ENCODE measurements around the gene ZNF831.

Gene ZNF831

GRCh38 chr20:59247731-59248684, 84.4 kb downstream of the ZNF831 start:
- TF ChIP-seq CTCF (IDR thresholded peaks at IDR 0.05; ENCODE audit: low read length) (no peak), EZH2 (optimal IDR thresholded peaks at IDR 0.05; ENCODE audit: low read depth, low read length) (no peak), EZH2phosphoT487 (IDR thresholded peaks at IDR 0.05; ENCODE audit: low read length) (no peak)
- H4K20me1 ChIP-seq (ENCODE audit: insufficient read depth, low read length): no peaks in the 10 kb centered on the region
- no peak for DNase-seq

GRCh38 chr20:59250293-59250692, 86.7 kb downstream of the ZNF831 start:
- H2AFZ ChIP-seq (ENCODE audit: low read length): no peak overlapping the region
- H3K9me3 ChIP-seq (replicated peaks; ENCODE audit: insufficient read depth, low read length): no peaks in the 10 kb centered on the region
- no peak overlapping the region for H3K9ac ChIP-seq (ENCODE audit: low read length)
- no peaks in the 10 kb centered on the region for H3K9me2 ChIP-seq (replicated peaks; ENCODE audit: insufficient read depth, low read length)
- no peaks in the 10 kb centered on the region for H3K36me3 ChIP-seq (replicated peaks; ENCODE audit: insufficient read depth, low read length)
- H4K20me1 ChIP-seq (ENCODE audit: insufficient read depth, low read length): no peaks in the 10 kb centered on the region
- no peak overlapping the region for H3K4me3 ChIP-seq (ENCODE audit: low read length)
- no peak overlapping the region for H3K4me2 ChIP-seq (ENCODE audit: low read depth, low read length)
- H3K79me2 ChIP-seq (ENCODE audit: low read length): no peaks in the 10 kb centered on the region
- DNase-seq: no peak
- no peaks in the 10 kb centered on the region for H3K4me1 ChIP-seq (ENCODE audit: low read length)
- no peaks in the 10 kb centered on the region for H3F3A ChIP-seq (ENCODE audit: insufficient read depth, low read length)
- no peak overlapping the region for H3K27ac ChIP-seq (ENCODE audit: low read length)
- TF ChIP-seq EZH2phosphoT487 (IDR thresholded peaks at IDR 0.05; ENCODE audit: low read length) (no peak), EZH2 (optimal IDR thresholded peaks at IDR 0.05; ENCODE audit: low read depth, low read length) (no peak), CTCF (IDR thresholded peaks at IDR 0.05; ENCODE audit: low read length) (no peak)
- H3K27me3 ChIP-seq (replicated peaks; ENCODE audit: insufficient read depth, low read length): peaks cover 98% of the 10 kb centered on the region

More at GRCh38 chr20:59247731-59248684, 84.4 kb downstream of the ZNF831 start:
- Histone ChIP-seq H3K27ac (ENCODE audit: low read length) (no peak overlapping the region), H3F3A (ENCODE audit: insufficient read depth, low read length) (no peaks in the 10 kb centered on the region), H3K4me1 (ENCODE audit: low read length) (no peaks in the 10 kb centered on the region), H3K79me2 (ENCODE audit: low read length) (no peaks in the 10 kb centered on the region), H3K36me3 (replicated peaks; ENCODE audit: insufficient read depth, low read length) (no peaks in the 10 kb centered on the region), H3K4me3 (ENCODE audit: low read length) (no peak overlapping the region), H3K4me2 (ENCODE audit: low read depth, low read length) (no peak overlapping the region), H3K9me2 (replicated peaks; ENCODE audit: insufficient read depth, low read length) (no peaks in the 10 kb centered on the region), H2AFZ (ENCODE audit: low read length) (no peak overlapping the region), H3K9ac (ENCODE audit: low read length) (no peak overlapping the region), H3K9me3 (replicated peaks; ENCODE audit: insufficient read depth, low read length) (no peaks in the 10 kb centered on the region), H3K27me3 (replicated peaks; ENCODE audit: insufficient read depth, low read length) (peaks cover 98% of the 10 kb centered on the region)

- H3F3A ChIP-seq (ENCODE audit: insufficient read depth, low read length): no peaks in the 10 kb centered on the region
- peaks cover 98% of the 10 kb centered on the region for H3K27me3 ChIP-seq (replicated peaks; ENCODE audit: insufficient read depth, low read length)
- H3K4me2 ChIP-seq (ENCODE audit: low read depth, low read length): no peak overlapping the region
- TF ChIP-seq EZH2 (optimal IDR thresholded peaks at IDR 0.05; ENCODE audit: low read depth, low read length) (no peak), CTCF (IDR thresholded peaks at IDR 0.05; ENCODE audit: low read length) (no peak), EZH2phosphoT487 (IDR thresholded peaks at IDR 0.05; ENCODE audit: low read length) (no peak)
- no peaks in the 10 kb centered on the region for H3K4me1 ChIP-seq (ENCODE audit: low read length)
- DNase-seq: peak; percentile 11
- no peaks in the 10 kb centered on the region for H4K20me1 ChIP-seq (ENCODE audit: insufficient read depth, low read length)
- no peaks in the 10 kb centered on the region for H3K9me3 ChIP-seq (replicated peaks; ENCODE audit: insufficient read depth, low read length)
- no peaks in the 10 kb centered on the region for H3K79me2 ChIP-seq (ENCODE audit: low read length)
- no peaks in the 10 kb centered on the region for H3K36me3 ChIP-seq (replicated peaks; ENCODE audit: insufficient read depth, low read length)
- no peak overlapping the region for H3K27ac ChIP-seq (ENCODE audit: low read length)
- H3K4me3 ChIP-seq (ENCODE audit: low read length): no peak overlapping the region
- no peak overlapping the region for H2AFZ ChIP-seq (ENCODE audit: low read length)
- H3K9me2 ChIP-seq (replicated peaks; ENCODE audit: insufficient read depth, low read length): no peaks in the 10 kb centered on the region
- H3K9ac ChIP-seq (ENCODE audit: low read length): no peak overlapping the region
Measured at GRCh38 chr20:59253325-59253724, 89.7 kb downstream of the ZNF831 start.
